Ovary (tissue), 9 donors: ENCODE results near the gene MAP4. TPM values are rescaled to one million over a fixed set of nuclear protein-coding genes. Genes with fewer than 3 reads are reported as not detected.

ENCODE experiments used
- DNase-seq, 5 donors: peaks; one replicate each; pipeline ENCODE4 v3.0.0-alpha.2; 2019 to 2020
- H3K27ac ChIP-seq, 2 donors: fragments of 200-600 bp; one replicate each; pipeline versions ENCODE4 v1.5.1 to v1.8.0; 2019 to 2022
- H3K27me3 ChIP-seq: fragments of 200-600 bp; one replicate; pipeline ENCODE4 v1.8.0; 2022
- H3K36me3 ChIP-seq: fragments of 200-600 bp; sonication (generic); one replicate; pipeline ENCODE4 v1.5.1; 2019
- H3K4me1 ChIP-seq: one replicate; pipeline ENCODE4 v1.8.1; 2013; ENCODE audit warnings: mild to moderate bottlenecking, moderate library complexity; ENCODE audit not compliant: insufficient read depth
- H3K4me3 ChIP-seq: fragments of 200-600 bp; sonication (generic); one replicate; pipeline ENCODE4 v1.5.1; 2017
- H3K9me3 ChIP-seq, 2 donors: fragments of 200-600 bp in 1 of 2; sonication (generic) in 1 of 2; one replicate each; pipeline versions ENCODE4 v1.5.1 to v1.8.1; 2013 to 2019; ENCODE audit warnings: mild to moderate bottlenecking in 1 of 2, moderate library complexity in 1 of 2
- EP300 ChIP-seq: sonication (generic); formaldehyde crosslinking; IDR thresholded peaks from one replicate; pipeline ENCODE4 v1.6.1; 2017; ENCODE audit warnings: antibody characterized with exemption
- POLR2A ChIP-seq: fragments of 450-650 bp; IDR thresholded peaks from one replicate; pipeline ENCODE4 v1.6.1; 2017; ENCODE audit warnings: antibody characterized with exemption, mild to moderate bottlenecking, moderate library complexity
- WGBS, 3 donors: extraction: QIAGEN DNeasy Blood & Tissue Kit in 1 of 3; methylation state at CpG; one replicate each; pipeline versions ENCODE4 v1.1.5 to v1.1.7; 2013 to 2017; 5-methylcytosine and 5-hydroxymethylcytosine counted together
- intact Hi-C, 4 donors: fragments of 100-400 bp; cut with DNase I; formaldehyde crosslinking; loops; one replicate each; pipeline versions ENCODE4 v1.11.0 to v1.15.1; 2022 to 2023
- polyA plus RNA-seq, 2 donors: library from polyadenylated mRNA; stranded (reverse); fragments of 200-250 nt in 1 of 2; fragments of 350-450 nt in 1 of 2; fragmentation: Illumina TruSeq in 1 of 2; extraction: RNeasy Lipid Tissue Mini Kit (QIAGEN cat#74804) in 1 of 2; gene quantifications; one replicate each; pipeline ENCODE4 v1.2.3, GENCODE V29; 2013 to 2014
- total RNA-seq, 7 donors: library from RNA; depleted of rRNA in 2 of 7; stranded (reverse); fragments of >200 nt in 2 of 7; fragmentation: NEBNext Ultra II Directional in 3 of 7; extraction: Animal tissue kit (Norgen Biotek cat#: 25700) in 3 of 7; gene quantifications; one replicate each; pipeline versions ENCODE4 v1.1.0 to v1.2.4, GENCODE V29; 2016 to 2023
- TF ChIP-seq, protein P1 (sequence below), 3 donors: fragments of 450-650 bp in 2 of 3; fragments of 200-600 bp in 1 of 3; IDR thresholded peaks; one replicate each; pipeline versions ENCODE4 v1.5.1 to v1.8.0; 2016 to 2022; ENCODE audit warnings: antibody characterized with exemption in 3 of 3, mild to moderate bottlenecking in 1 of 3
- donor health status: DM: no; HTN: no; CAD: no; lungs with moderate emphysema.
- donor health status: DM: no; HTN: no; CAD: no.
- donor health status: Bipolar disorder and iron deficiency.
- donor health status: DM: yes; HTN: yes; CAD: no.
- donor health status: DM: no; HTN: no; CAD: no.
- donor health status: DM: yes; HTN: yes; CAD: no.

Gene MAP4
- total and polyA plus RNA-seq, 9 donors, result 64.9 to 271 (median 196) TPM

DNA sequence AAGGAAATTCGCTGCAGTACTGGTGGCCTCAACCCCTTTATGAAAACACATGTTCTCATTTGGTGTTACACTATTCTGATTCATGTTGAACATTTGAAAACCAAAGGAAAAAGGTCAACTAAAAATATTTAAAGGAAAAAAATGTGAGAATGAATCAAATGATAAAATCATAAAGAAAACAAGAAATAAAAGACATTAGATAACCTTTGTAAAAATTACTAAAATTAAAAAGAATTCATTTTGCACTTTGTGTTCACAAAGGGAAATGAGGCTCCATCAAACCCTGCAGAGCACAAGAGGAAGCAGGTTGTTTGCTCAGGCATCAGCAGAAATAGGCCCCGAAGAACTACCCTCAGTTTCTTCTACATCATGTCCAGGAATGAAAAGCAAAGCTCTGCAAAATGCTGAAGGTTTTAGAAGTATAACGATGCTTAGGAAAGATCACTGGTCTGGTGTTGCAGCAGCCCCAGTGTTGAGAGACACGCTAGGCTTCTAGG, 41.2 kb downstream of the MAP4 start:
- Histone ChIP-seq H3K9me3 (no peaks in the 10 kb centered on the region), H3K27me3 (no peaks in the 10 kb centered on the region), H3K36me3 (no peaks in the 10 kb centered on the region), H3K4me3 (no peak overlapping the region), H3K27ac (no peak overlapping the region), H3K4me1 (no peaks in the 10 kb centered on the region)
- no peak for DNase-seq
- no peak for TF ChIP-seq EP300
- TF ChIP-seq, protein P1, sequence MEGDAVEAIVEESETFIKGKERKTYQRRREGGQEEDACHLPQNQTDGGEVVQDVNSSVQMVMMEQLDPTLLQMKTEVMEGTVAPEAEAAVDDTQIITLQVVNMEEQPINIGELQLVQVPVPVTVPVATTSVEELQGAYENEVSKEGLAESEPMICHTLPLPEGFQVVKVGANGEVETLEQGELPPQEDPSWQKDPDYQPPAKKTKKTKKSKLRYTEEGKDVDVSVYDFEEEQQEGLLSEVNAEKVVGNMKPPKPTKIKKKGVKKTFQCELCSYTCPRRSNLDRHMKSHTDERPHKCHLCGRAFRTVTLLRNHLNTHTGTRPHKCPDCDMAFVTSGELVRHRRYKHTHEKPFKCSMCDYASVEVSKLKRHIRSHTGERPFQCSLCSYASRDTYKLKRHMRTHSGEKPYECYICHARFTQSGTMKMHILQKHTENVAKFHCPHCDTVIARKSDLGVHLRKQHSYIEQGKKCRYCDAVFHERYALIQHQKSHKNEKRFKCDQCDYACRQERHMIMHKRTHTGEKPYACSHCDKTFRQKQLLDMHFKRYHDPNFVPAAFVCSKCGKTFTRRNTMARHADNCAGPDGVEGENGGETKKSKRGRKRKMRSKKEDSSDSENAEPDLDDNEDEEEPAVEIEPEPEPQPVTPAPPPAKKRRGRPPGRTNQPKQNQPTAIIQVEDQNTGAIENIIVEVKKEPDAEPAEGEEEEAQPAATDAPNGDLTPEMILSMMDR (IDR thresholded peaks at IDR 0.05), result no peak
- TF ChIP-seq POLR2A, result no peak
- WGBS, 3 donors, result 68 to 79% (median 68%) methylated on average over 4 of the region's 4 CpGs
- intact Hi-C loops, result no loop called here

DNA sequence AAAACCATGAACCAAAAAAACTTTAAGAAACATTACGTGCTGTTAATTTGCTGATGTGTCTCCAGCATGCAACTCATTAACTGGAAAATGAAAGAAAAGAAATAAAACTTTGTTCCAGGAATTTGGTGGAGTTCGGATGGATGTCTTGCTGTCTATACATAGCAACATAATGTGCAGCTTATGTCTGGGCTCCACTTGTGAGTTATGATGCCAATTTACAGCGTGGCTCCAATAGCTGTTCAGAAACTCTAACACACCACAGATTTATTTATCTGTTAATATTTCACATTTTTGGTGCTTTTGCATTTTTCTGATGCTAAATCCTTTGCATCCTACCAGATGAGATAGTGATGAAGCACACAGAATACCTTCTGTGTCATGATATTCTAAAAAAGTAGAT, 45.1 kb downstream of the MAP4 start:
- H3K4me3 ChIP-seq, result no peak overlapping the region
- TF ChIP-seq POLR2A (no peak), EP300 (no peak)
- TF ChIP-seq, protein P1 (IDR thresholded peaks at IDR 0.05), result no peak
- H3K4me1 ChIP-seq, result no peaks in the 10 kb centered on the region
- 84 to 95% (median 94%) methylated on average over 3 of the region's 3 CpGs for WGBS, 3 donors
- no peaks in the 10 kb centered on the region for H3K9me3 ChIP-seq
- DNase-seq, result no peak
- intact Hi-C loops, result no loop called here
- no peaks in the 10 kb centered on the region for H3K36me3 ChIP-seq
- no peaks in the 10 kb centered on the region for H3K27me3 ChIP-seq
- no peak overlapping the region for H3K27ac ChIP-seq

DNA sequence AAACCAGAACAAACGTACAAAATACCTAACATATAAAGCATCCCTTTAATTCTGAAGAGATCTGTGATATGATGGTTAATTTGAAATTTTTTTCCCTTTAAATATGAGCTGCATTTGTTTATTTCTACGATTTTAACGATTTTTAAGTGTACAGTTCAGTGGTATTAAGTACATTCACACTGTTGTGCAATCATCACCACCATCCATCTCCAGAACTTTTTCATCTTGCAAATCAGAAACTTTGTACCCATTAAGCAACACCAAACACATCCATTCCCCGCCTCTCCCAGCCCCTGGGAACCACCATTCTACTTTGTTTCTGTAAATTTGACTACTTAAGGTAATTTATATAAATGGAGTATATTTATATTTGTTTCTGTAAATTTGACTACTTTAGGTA, 51.5 kb downstream of the MAP4 start:
- no peaks in the 10 kb centered on the region for H3K9me3 ChIP-seq
- H3K27me3 ChIP-seq, result no peaks in the 10 kb centered on the region
- no peak overlapping the region for H3K27ac ChIP-seq
- peaks cover 6% of the 10 kb centered on the region for H3K4me1 ChIP-seq
- TF ChIP-seq POLR2A (no peak), EP300 (no peak)
- TF ChIP-seq, protein P1 (IDR thresholded peaks at IDR 0.05), result no peak
- no peak overlapping the region for H3K4me3 ChIP-seq
- intact Hi-C loops, result no loop called here
- no peak for DNase-seq
- 80 to 84% (median 82%) methylated on average over 4 of the region's 4 CpGs for WGBS, 3 donors
- H3K36me3 ChIP-seq, result no peaks in the 10 kb centered on the region

DNA sequence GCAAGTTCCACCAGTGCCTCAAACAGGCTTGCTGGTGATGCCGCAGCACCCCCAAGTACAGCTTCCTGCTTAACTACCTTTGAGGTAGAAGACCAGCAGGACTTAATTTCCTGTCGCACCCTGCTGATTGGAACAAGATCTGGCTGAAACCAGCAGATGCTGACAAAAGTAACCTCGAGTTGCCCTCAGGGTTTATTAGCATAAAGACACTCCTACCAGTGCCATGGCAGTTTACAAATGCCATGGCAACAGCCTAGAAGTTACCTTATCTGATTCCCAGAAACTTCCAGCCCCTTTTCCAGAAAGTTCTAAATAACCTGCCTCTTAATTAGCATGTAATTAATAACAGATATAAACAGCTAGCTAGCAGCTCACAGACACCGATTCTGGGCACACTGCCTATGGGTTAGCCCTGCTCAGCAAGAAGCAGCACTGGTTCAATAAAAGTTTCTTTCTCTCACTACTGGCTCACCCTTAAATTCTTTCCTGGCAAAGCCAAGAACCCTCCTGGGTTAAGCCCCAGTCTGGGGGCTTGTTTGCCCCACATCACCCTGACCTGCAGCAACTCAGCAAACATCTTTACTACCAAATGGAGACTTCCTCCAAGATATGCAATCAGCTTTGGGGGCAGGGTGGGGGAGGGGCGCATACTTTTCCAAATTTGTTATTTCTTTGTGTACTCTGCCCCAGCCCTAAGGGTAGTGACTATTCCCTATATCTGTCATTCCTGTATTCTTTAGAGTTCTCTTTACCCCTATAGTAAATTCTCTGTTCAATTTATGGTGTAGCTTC, 54.2 kb downstream of the MAP4 start:
- Histone ChIP-seq H3K27me3 (no peaks in the 10 kb centered on the region), H3K36me3 (no peaks in the 10 kb centered on the region), H3K4me3 (no peak overlapping the region), H3K4me1 (peaks cover 6% of the 10 kb centered on the region), H3K9me3 (no peaks in the 10 kb centered on the region), H3K27ac (no peak overlapping the region)
- no peak for DNase-seq
- intact Hi-C loops, result no loop called here
- WGBS, 3 donors, result 61 to 66% (median 63%) methylated on average over 5 of the region's 5 CpGs
- TF ChIP-seq EP300 (no peak), POLR2A (no peak)
- TF ChIP-seq, protein P1 (IDR thresholded peaks at IDR 0.05), result no peak
